CD4-positive, alpha-beta T cell (primary cell): ENCODE data around the gene SMIM38. TPM values are rescaled to one million over a fixed set of nuclear protein-coding genes. Genes with fewer than 3 reads are reported as not detected.

Experiments
- ATAC-seq: fragments of 200-7000 bp; cut with Tn5 transposase; one replicate; pipeline ENCODE4 v1.10.0; 2022; ENCODE audit warnings: mild to moderate bottlenecking; ENCODE audit not compliant: poor library complexity
- CTCF ChIA-PET: fragments of 350-600 bp; sonication (Branson Sonifier 250); formaldehyde crosslinking; loops from one replicate; lab custom pipeline; 2021; ENCODE audit warnings: antibody characterized with exemption, inconsistent platforms; lab: Charles Lee
- POLR2A ChIA-PET: fragments of 350-600 bp; sonication (Branson Sonifier 250); formaldehyde crosslinking; loops from one replicate; lab custom pipeline; 2021; ENCODE audit warnings: antibody characterized with exemption, inconsistent platforms; lab: Charles Lee
- DNase-seq, 14 experiments: peaks; one replicate each; pipeline ENCODE4 v3.0.0-alpha.2; 2013 to 2020; ENCODE audit warnings: mixed read lengths in 2 of 14
- H3K27ac ChIP-seq, 2 donors: one replicate each; pipeline versions ENCODE4 v1.5.1 to v1.7.0; 2013; ENCODE audit warnings: low read length in 2 of 2, low read depth in 1 of 2, mild to moderate bottlenecking in 1 of 2
- H3K27me3 ChIP-seq, 2 experiments: 1 replicate in 1 of 2; 2 replicates in 1 of 2; pipeline versions ENCODE4 v1.6.1 to v1.7.0; 2013; ENCODE audit warnings: low read length in 2 of 2, control low read depth in 1 of 2, mild to moderate bottlenecking in 1 of 2, moderate library complexity in 1 of 2; ENCODE audit not compliant: insufficient read depth in 2 of 2, control insufficient read depth in 1 of 2
- H3K36me3 ChIP-seq: one replicate; pipeline ENCODE4 v1.6.1; 2013; ENCODE audit warnings: low read length, control low read depth; ENCODE audit not compliant: insufficient read depth
- H3K4me1 ChIP-seq: one replicate; pipeline ENCODE4 v1.6.1; 2013; ENCODE audit warnings: low read length, control low read depth; ENCODE audit not compliant: insufficient read depth
- H3K4me3 ChIP-seq: one replicate; pipeline ENCODE4 v1.5.1; 2013; ENCODE audit warnings: mild to moderate bottlenecking, low read length, moderate library complexity
- H3K9me3 ChIP-seq, 2 experiments: 1 replicate in 1 of 2; 2 replicates in 1 of 2; pipeline versions ENCODE4 v1.6.1 to v1.7.0; 2013; ENCODE audit warnings: low read length in 2 of 2, mild to moderate bottlenecking in 2 of 2, control low read depth in 1 of 2, moderate library complexity in 1 of 2; ENCODE audit not compliant: control insufficient read depth in 1 of 2, insufficient read depth in 1 of 2
- H3K27ac Mint-ChIP-seq: one replicate; pipeline ENCODE4 v1.8.0; 2020; ENCODE audit warnings: mixed read lengths
- H3K27me3 Mint-ChIP-seq: one replicate; pipeline ENCODE4 v1.8.0; 2021; ENCODE audit warnings: mixed read lengths
- H3K36me3 Mint-ChIP-seq: one replicate; pipeline ENCODE4 v1.8.0; 2021; ENCODE audit warnings: low read depth, mixed read lengths
- H3K4me1 Mint-ChIP-seq: one replicate; pipeline ENCODE4 v1.8.0; 2021; ENCODE audit warnings: low read depth, mixed read lengths
- H3K4me3 Mint-ChIP-seq: one replicate; pipeline ENCODE4 v1.8.0; 2020; ENCODE audit warnings: mild to moderate bottlenecking, mixed read lengths
- H3K9me3 Mint-ChIP-seq: one replicate; pipeline ENCODE4 v1.8.0; 2020; ENCODE audit warnings: mixed read lengths
- intact Hi-C, 2 experiments: fragments of 100-400 bp; cut with DNase I in 1 of 2; cut with micrococcal nuclease in 1 of 2; formaldehyde crosslinking; loops; one replicate each; pipeline versions ENCODE4 v1.15.1 to v1.9.0; 2023 to 2025; cut with DNase I, micrococcal nuclease
- total RNA-seq, 174 experiments: library from RNA in 2 of 174; stranded (reverse) in 2 of 174; gene quantifications; one replicate each; pipeline ENCODE4 v1.2.3 and lab custom pipeline; 2021 to 2026
- TF ChIP-seq, protein P1 (sequence below): fragments of 200-600 bp; IDR thresholded peaks from one replicate; pipeline ENCODE4 v1.8.0; 2022; ENCODE audit warnings: antibody characterized with exemption, mild to moderate bottlenecking

SMIM38 gene
- total RNA-seq, 2 experiments from 2014 or later, result 0.08 to 0.30 TPM

DNA sequence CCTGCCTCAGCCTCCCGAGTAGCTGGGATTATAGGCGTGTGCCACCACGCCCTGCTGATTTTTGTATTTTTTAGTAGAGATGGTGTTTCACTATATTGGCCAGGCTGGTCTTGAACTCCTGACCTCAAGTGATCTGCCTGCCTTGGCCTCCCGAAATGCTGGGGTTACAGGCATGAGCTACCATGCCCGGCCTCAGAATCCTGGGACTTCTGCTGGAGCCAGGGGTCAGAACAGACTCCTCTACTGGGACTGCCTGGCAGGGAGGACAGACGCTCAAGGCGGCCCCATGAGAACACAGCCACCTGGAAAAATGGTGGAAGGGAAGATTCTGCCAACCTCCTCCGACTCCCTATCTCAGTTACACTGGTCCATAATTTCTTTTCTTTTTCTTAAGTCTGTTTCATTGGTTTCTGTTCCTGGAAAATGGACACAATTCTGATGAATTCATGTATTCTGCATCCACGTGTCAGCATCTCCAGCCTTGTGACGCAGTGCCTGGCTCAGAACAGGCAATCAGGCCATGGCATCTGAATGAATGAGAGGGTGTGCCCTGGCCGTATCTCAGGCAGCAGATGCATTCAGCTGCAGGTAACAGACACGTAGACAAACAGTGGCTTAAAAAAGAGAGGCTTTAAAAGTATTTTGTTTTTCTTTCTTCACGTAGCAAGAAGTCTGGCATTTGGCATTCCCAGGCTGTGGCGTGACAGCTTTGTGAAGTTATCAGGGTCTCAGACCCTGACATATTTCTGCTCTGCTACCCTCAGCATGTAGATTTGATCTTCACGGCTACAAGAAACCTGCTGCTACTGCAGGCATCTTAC, 4.8 kb downstream of the SMIM38 start:
- no peaks in the 10 kb centered on the region for H3K36me3 Mint-ChIP-seq
- POLR2A ChIA-PET, result no interaction called here
- no peak overlapping the region for H3K27ac ChIP-seq
- H3K36me3 ChIP-seq, result no peaks in the 10 kb centered on the region
- H3K4me1 ChIP-seq, result peaks cover 14% of the 10 kb centered on the region
- H3K27ac Mint-ChIP-seq, result no peak overlapping the region
- H3K27me3 ChIP-seq, result peaks cover 6 to 9% of the 10 kb centered on the region in 2 experiments
- CTCF ChIA-PET, result interaction anchor here (1.7 kb wide), 1 partner anchor 10 kb away, joined by 3 read pairs; no protein-coding TSS in a partner anchor
- intact Hi-C loops, result no loop called here
- ATAC-seq (no peak), DNase-seq (no peak)
- peaks cover 9% of the 10 kb centered on the region for H3K27me3 Mint-ChIP-seq
- H3K4me3 ChIP-seq, result no peak overlapping the region
- peaks cover 5 to 18% of the 10 kb centered on the region in 2 experiments for H3K9me3 ChIP-seq
- H3K4me3 Mint-ChIP-seq, result no peak overlapping the region
- TF ChIP-seq, protein P1, sequence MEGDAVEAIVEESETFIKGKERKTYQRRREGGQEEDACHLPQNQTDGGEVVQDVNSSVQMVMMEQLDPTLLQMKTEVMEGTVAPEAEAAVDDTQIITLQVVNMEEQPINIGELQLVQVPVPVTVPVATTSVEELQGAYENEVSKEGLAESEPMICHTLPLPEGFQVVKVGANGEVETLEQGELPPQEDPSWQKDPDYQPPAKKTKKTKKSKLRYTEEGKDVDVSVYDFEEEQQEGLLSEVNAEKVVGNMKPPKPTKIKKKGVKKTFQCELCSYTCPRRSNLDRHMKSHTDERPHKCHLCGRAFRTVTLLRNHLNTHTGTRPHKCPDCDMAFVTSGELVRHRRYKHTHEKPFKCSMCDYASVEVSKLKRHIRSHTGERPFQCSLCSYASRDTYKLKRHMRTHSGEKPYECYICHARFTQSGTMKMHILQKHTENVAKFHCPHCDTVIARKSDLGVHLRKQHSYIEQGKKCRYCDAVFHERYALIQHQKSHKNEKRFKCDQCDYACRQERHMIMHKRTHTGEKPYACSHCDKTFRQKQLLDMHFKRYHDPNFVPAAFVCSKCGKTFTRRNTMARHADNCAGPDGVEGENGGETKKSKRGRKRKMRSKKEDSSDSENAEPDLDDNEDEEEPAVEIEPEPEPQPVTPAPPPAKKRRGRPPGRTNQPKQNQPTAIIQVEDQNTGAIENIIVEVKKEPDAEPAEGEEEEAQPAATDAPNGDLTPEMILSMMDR, result no peak
- H3K4me1 Mint-ChIP-seq, result no peaks in the 10 kb centered on the region
- peaks cover 4% of the 10 kb centered on the region for H3K9me3 Mint-ChIP-seq

DNA sequence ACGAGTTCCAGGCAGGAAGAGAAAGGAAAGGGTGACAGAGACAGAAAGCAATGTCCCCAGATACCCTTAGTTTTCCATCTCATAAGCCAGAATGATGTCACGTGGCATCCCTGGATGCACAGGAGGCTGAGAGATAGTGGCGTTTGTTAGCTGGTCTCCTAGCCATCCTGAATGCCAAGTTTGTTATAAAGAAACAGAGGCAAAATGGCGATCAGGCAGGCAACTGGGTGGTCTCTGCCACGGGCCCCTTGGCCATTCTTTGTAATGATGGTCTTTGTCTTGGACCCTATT, 5.3 kb downstream of the SMIM38 start:
- Mint-ChIP-seq H3K36me3 (no peaks in the 10 kb centered on the region), H3K9me3 (peaks cover 4% of the 10 kb centered on the region), H3K27me3 (peaks cover 9% of the 10 kb centered on the region), H3K27ac (no peak overlapping the region), H3K4me1 (no peaks in the 10 kb centered on the region), H3K4me3 (no peak overlapping the region)
- TF ChIP-seq, protein P1, result no peak
- peaks cover 5 to 18% of the 10 kb centered on the region in 2 experiments for H3K9me3 ChIP-seq
- ATAC-seq (no peak), DNase-seq (no peak)
- H3K4me3 ChIP-seq, result no peak overlapping the region
- H3K27me3 ChIP-seq, result peaks cover 6 to 9% of the 10 kb centered on the region in 2 experiments
- intact Hi-C loops, result no loop called here
- CTCF ChIA-PET, result interaction anchor here (1.7 kb wide), 1 partner anchor 10 kb away, joined by 3 read pairs; no protein-coding TSS in a partner anchor
- H3K36me3 ChIP-seq, result no peaks in the 10 kb centered on the region
- H3K27ac ChIP-seq, result no peak overlapping the region
- peaks cover 14% of the 10 kb centered on the region for H3K4me1 ChIP-seq
- POLR2A ChIA-PET, result no interaction called here

DNA sequence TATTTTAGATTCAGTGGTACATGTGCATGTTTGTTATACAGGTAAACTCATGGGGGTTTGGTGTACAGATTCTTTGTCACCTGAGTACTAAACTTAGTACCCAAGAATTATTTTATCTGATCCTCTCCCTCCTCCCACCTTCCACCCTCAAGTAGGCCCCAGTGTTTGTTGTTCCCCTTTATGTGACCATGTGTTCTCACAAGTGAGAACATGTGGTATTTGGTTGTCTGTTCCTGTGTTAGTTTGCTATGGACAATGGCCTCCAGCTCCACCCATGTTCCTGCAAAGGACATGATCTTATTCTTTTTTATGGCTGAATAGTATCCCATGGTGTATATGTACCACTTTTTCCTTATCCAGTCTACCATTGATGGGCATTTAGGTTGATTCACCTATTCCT, 6.8 kb downstream of the SMIM38 start:
- H3K27ac Mint-ChIP-seq, result no peak overlapping the region
- H3K4me1 Mint-ChIP-seq, result no peaks in the 10 kb centered on the region
- no peak for DNase-seq
- no peaks in the 10 kb centered on the region for H3K36me3 Mint-ChIP-seq
- Histone ChIP-seq H3K27ac (no peak overlapping the region), H3K4me1 (peaks cover 2% of the 10 kb centered on the region), H3K36me3 (no peaks in the 10 kb centered on the region), H3K4me3 (no peak overlapping the region), H3K9me3 (peaks cover 5 to 12% of the 10 kb centered on the region in 2 experiments), H3K27me3 (peaks cover 4 to 9% of the 10 kb centered on the region in 2 experiments)
- ATAC-seq, result no peak
- intact Hi-C loops, result no loop called here
- CTCF ChIA-PET, result no interaction called here
- peaks cover 4% of the 10 kb centered on the region for H3K9me3 Mint-ChIP-seq
- TF ChIP-seq, protein P1, result no peak
- H3K4me3 Mint-ChIP-seq, result no peak overlapping the region
- POLR2A ChIA-PET, result no interaction called here
- peaks cover 5% of the 10 kb centered on the region for H3K27me3 Mint-ChIP-seq
